ENCODE measurements around the gene KRT7. TPM values are rescaled to one million over a fixed set of nuclear protein-coding genes. Genes with fewer than 3 reads are reported as not detected.

KRT7 gene
- total RNA-seq, 2 donors from 2014 or later: 24.1 to 105 TPM

- no peak for TF ChIP-seq CTCF (IDR thresholded peaks at IDR 0.05)
- Histone ChIP-seq H3K36me3 (no peaks in the 10 kb centered on the region), H3K9me3 (no peaks in the 10 kb centered on the region), H3K4me3 (peak overlapping the region; percentile 29), H3K27ac (peak overlapping the region; percentile 80 to 86), H3K4me1 (ENCODE audit: control insufficient read depth in 1 of 2, low read depth in 2 of 2) (peaks cover 47 to 58% of the 10 kb centered on the region in 2 donors), H3K27me3 (replicated peaks; ENCODE audit: insufficient read depth) (no peaks in the 10 kb centered on the region)
- ATAC-seq (ENCODE audit: insufficient number of reproducible peaks, low FRiP score, low read depth): no peak
- DNase-seq (ENCODE audit: low spot score): no peak
These were observed 11.6 kb downstream of the KRT7 start for GRCh38 chr12:52244615-52244994.

DNA sequence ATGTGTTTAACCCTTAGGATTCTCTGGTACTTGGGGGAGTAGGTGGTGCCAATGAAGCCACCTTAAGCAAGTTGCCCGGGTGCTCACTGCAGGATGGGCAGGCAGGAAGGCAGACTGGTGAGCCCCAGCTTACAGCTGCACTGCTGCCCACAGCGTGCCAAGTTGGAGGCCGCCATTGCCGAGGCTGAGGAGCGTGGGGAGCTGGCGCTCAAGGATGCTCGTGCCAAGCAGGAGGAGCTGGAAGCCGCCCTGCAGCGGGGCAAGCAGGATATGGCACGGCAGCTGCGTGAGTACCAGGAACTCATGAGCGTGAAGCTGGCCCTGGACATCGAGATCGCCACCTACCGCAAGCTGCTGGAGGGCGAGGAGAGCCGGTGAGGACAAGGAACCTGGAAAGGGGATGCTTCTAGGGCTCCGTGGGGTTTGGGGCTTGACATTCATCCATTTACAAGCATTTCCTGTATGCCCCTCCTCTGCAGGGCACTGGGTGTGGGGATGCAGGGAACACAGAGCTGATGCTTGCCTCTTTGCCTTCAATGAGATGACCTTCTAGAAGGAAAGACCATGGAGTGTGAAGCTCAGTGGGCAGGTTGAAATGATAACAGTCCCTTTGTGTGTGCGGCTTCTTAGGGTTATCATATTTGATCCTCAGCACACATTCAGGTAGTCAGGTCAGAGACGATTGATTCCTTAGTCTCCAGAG lies 12.4 kb downstream of the KRT7 start:
- TF ChIP-seq CTCF (IDR thresholded peaks at IDR 0.05): no peak
- Histone ChIP-seq H3K36me3 (no peaks in the 10 kb centered on the region), H3K4me1 (ENCODE audit: control insufficient read depth in 1 of 2, low read depth in 2 of 2) (peaks cover 54 to 64% of the 10 kb centered on the region in 2 donors), H3K27ac (peak overlapping the region; percentile 80 to 86), H3K4me3 (no peak overlapping the region), H3K27me3 (replicated peaks; ENCODE audit: insufficient read depth) (no peaks in the 10 kb centered on the region), H3K9me3 (no peaks in the 10 kb centered on the region)
- ATAC-seq (ENCODE audit: insufficient number of reproducible peaks, low FRiP score, low read depth) (no peak), DNase-seq (ENCODE audit: low spot score) (no peak)

GRCh38 chr12:52245962-52246569 lies 13.0 kb downstream of the KRT7 start:
- no peaks in the 10 kb centered on the region for H3K27me3 ChIP-seq (replicated peaks; ENCODE audit: insufficient read depth)
- peaks cover 54 to 64% of the 10 kb centered on the region in 2 donors for H3K4me1 ChIP-seq (ENCODE audit: control insufficient read depth in 1 of 2, low read depth in 2 of 2)
- no peak for TF ChIP-seq CTCF (IDR thresholded peaks at IDR 0.05)
- no peaks in the 10 kb centered on the region for H3K36me3 ChIP-seq
- H3K9me3 ChIP-seq: no peaks in the 10 kb centered on the region
- no peak overlapping the region for H3K4me3 ChIP-seq
- DNase-seq (ENCODE audit: low spot score) (no peak), ATAC-seq (ENCODE audit: insufficient number of reproducible peaks, low FRiP score, low read depth) (no peak)
- peak overlapping the region in 1 of 2 donors; percentile 86 for H3K27ac ChIP-seq

DNA sequence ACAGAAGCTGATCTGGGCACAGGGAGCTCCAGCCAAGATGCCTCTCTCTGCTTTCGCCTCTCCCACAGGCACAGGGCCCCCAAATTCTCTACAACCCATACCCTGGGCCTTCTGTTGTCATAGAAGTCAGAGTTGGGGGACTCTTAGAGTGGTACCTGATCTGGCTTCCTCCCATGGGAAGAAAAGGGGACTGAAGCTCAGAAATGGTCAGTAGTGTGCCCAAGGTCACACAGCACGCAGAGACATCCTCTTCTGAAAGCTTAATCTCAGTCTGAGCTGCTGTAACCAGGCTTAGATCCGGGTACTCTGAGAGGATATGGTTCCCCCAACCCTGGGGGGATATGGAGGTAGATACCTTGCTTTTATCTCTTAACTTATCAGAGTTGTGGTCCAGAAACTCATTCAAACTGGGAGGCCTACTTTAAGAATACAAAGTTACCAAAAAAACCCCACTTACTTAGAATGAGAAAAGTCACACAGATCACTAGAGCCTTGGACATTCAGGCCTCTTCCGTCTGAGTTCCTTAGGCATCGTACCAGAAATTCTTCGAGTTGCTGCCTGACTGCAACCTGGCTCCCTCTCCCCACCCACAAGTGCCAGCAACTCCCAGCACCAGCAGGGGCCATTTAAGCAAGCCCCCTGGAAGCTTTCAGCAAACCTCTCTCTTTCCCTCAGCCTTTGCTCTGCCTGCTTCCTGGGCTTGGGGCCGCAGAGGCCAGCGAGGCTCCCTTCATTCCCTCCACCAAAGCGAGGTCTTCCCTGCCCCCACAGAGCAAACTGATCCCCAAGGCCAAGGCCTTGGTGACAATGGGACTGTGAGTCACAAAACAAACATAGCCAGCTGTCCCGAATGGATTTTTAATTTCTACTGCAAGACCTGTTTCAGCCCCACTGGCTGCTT lies 13.9 kb downstream of the KRT7 start:
- no peaks in the 10 kb centered on the region for H3K36me3 ChIP-seq
- no peak for TF ChIP-seq CTCF (IDR thresholded peaks at IDR 0.05)
- peak overlapping the region; percentile 74 to 86 for H3K27ac ChIP-seq
- H3K27me3 ChIP-seq (replicated peaks; ENCODE audit: insufficient read depth): no peaks in the 10 kb centered on the region
- no peak overlapping the region for H3K4me3 ChIP-seq
- DNase-seq (ENCODE audit: low spot score) (no peak), ATAC-seq (ENCODE audit: insufficient number of reproducible peaks, low FRiP score, low read depth) (no peak)
- no peaks in the 10 kb centered on the region for H3K9me3 ChIP-seq
- peaks cover 54 to 64% of the 10 kb centered on the region in 2 donors for H3K4me1 ChIP-seq (ENCODE audit: control insufficient read depth in 1 of 2, low read depth in 2 of 2)

All from thoracic aorta (tissue), 2 donors.